Activated gamma-delta T cell (primary cell): ENCODE measurements around the gene ARFGEF3.

Experiments
- DNase-seq: peaks from one replicate; lab custom pipeline; 2025; lab: John Stamatoyannopoulos, UW

ARFGEF3 gene

GRCh38 chr6:138307352-138307751, 145.6 kb downstream of the ARFGEF3 start:
- DNase-seq = no peak

GRCh38 chr6:138307816-138308730, 146.3 kb downstream of the ARFGEF3 start:
- no peak for DNase-seq

GRCh38 chr6:138308731-138309110, 147.0 kb downstream of the ARFGEF3 start:
- no peak for DNase-seq

- DNase-seq = no peak
These were observed 148.0 kb downstream of the ARFGEF3 start for GRCh38 chr6:138309695-138310094.

- DNase-seq = no peak
These were observed 148.6 kb downstream of the ARFGEF3 start for GRCh38 chr6:138310294-138310693.

- no peak for DNase-seq
These were observed 149.1 kb downstream of the ARFGEF3 start for GRCh38 chr6:138310821-138311220.

GRCh38 chr6:138311268-138311667, 149.5 kb downstream of the ARFGEF3 start:
- DNase-seq = no peak

GRCh38 chr6:138318741-138319375, 157.1 kb downstream of the ARFGEF3 start:
- DNase-seq = no peak

GRCh38 chr6:138321934-138322333, 160.2 kb downstream of the ARFGEF3 start:
- no peak for DNase-seq

- no peak for DNase-seq
These were observed 162.1 kb downstream of the ARFGEF3 start for GRCh38 chr6:138323821-138324220.

- DNase-seq = no peak
These were observed 166.5 kb downstream of the ARFGEF3 start for GRCh38 chr6:138328210-138328609.

GRCh38 chr6:138330763-138331162, 169.0 kb downstream of the ARFGEF3 start:
- DNase-seq = no peak

- no peak for DNase-seq
These were observed 169.7 kb downstream of the ARFGEF3 start for GRCh38 chr6:138331444-138331843.

- DNase-seq = no peak
These were observed 170.2 kb downstream of the ARFGEF3 start for GRCh38 chr6:138331984-138332383.

- no peak for DNase-seq
These were observed 172.3 kb downstream of the ARFGEF3 start for GRCh38 chr6:138334000-138334399.

- no peak for DNase-seq
These were observed 173.2 kb downstream of the ARFGEF3 start for GRCh38 chr6:138334963-138335362.

GRCh38 chr6:138336221-138336620, 174.5 kb downstream of the ARFGEF3 start:
- DNase-seq = no peak

GRCh38 chr6:138337076-138337475, 175.3 kb downstream of the ARFGEF3 start:
- no peak for DNase-seq

GRCh38 chr6:138339024-138339423, 177.3 kb downstream of the ARFGEF3 start:
- DNase-seq = no peak

GRCh38 chr6:138341176-138341575, 179.4 kb downstream of the ARFGEF3 start:
- no peak for DNase-seq

GRCh38 chr6:138343112-138343511, 181.4 kb downstream of the ARFGEF3 start:
- DNase-seq = no peak

GRCh38 chr6:138345565-138346285, 184.0 kb downstream of the ARFGEF3 start:
- DNase-seq = no peak
